ENCODE measurements around the gene PIGU. TPM values are rescaled to one million over a fixed set of nuclear protein-coding genes. Genes with fewer than 3 reads are reported as not detected.

The PIGU gene
- total and polyA plus RNA-seq, 7 donors = 6.6 to 26.8 (median 11.1) TPM

- intact Hi-C loops (cut with DNase I) = no loop called here
- TF ChIP-seq POLR2A (IDR thresholded peaks at IDR 0.05) (no peak), CTCF (IDR thresholded peaks at IDR 0.05) (no peak), POLR2AphosphoS5 (IDR thresholded peaks at IDR 0.05) (no peak)
- peaks cover 0 to 2% (median 0%) of the 10 kb centered on the region in 4 donors for H3K4me1 ChIP-seq
- no peak overlapping the region for H3K27ac ChIP-seq
- no peaks in the 10 kb centered on the region for H3K9me3 ChIP-seq
- H3K4me3 ChIP-seq = no peak overlapping the region
- peaks cover 5 to 44% (median 10%) of the 10 kb centered on the region in 4 donors for H3K36me3 ChIP-seq
- WGBS, 2 donors = 95 to 97% methylated on average over 7 of the region's 7 CpGs
- peak; percentile 46 for DNase-seq
- H3K27me3 ChIP-seq = no peaks in the 10 kb centered on the region
Observed at GRCh38 chr20:34573541-34574300, 103.2 kb downstream of the PIGU start.

GRCh38 chr20:34571753-34572152 lies 105.1 kb downstream of the PIGU start:
- 89 to 93% methylated on average over 5 of the region's 5 CpGs for WGBS, 2 donors
- no peak for DNase-seq
- Histone ChIP-seq H3K4me1 (no peaks in the 10 kb centered on the region), H3K4me3 (no peak overlapping the region), H3K27ac (no peak overlapping the region), H3K36me3 (peaks cover 5 to 44% (median 10%) of the 10 kb centered on the region in 4 donors), H3K9me3 (no peaks in the 10 kb centered on the region), H3K27me3 (no peaks in the 10 kb centered on the region)
- TF ChIP-seq POLR2A (IDR thresholded peaks at IDR 0.05) = no peak
- intact Hi-C loops (cut with DNase I) = no loop called here

- Histone ChIP-seq H3K4me3 (no peak overlapping the region), H3K27ac (no peak overlapping the region), H3K4me1 (no peaks in the 10 kb centered on the region), H3K9me3 (no peaks in the 10 kb centered on the region), H3K27me3 (no peaks in the 10 kb centered on the region), H3K36me3 (peaks cover 5 to 44% (median 10%) of the 10 kb centered on the region in 4 donors)
- TF ChIP-seq CTCF (IDR thresholded peaks at IDR 0.05) = no peak
- TF ChIP-seq EP300 (IDR thresholded peaks at IDR 0.05) = no peak
- no peak for TF ChIP-seq POLR2A (IDR thresholded peaks at IDR 0.05)
- TF ChIP-seq POLR2AphosphoS5 (IDR thresholded peaks at IDR 0.05) = no peak
- intact Hi-C loops (cut with DNase I) = no loop called here
- DNase-seq = no peak
- WGBS, 2 donors = 59 to 63% methylated on average over 3 of the region's 3 CpGs
Observed at GRCh38 chr20:34570859-34571306, 106.0 kb downstream of the PIGU start.

- Histone ChIP-seq H3K4me1 (no peaks in the 10 kb centered on the region), H3K4me3 (no peak overlapping the region), H3K27ac (no peak overlapping the region), H3K27me3 (no peaks in the 10 kb centered on the region), H3K36me3 (peaks cover 2 to 43% (median 7%) of the 10 kb centered on the region in 4 donors), H3K9me3 (no peaks in the 10 kb centered on the region)
- DNase-seq = peak; percentile 28
- WGBS, 2 donors = 94 to 97% methylated on average over 2 of the region's 2 CpGs
- no peak for TF ChIP-seq POLR2AphosphoS5 (IDR thresholded peaks at IDR 0.05)
- no peak for TF ChIP-seq POLR2A (IDR thresholded peaks at IDR 0.05)
- intact Hi-C loops (cut with DNase I) = no loop called here
Observed at GRCh38 chr20:34569598-34569997, 107.3 kb downstream of the PIGU start.

- H3K4me1 ChIP-seq = no peaks in the 10 kb centered on the region
- DNase-seq = peak; percentile 44
- TF ChIP-seq POLR2AphosphoS5 (IDR thresholded peaks at IDR 0.05) (no peak), EP300 (IDR thresholded peaks at IDR 0.05) (no peak), POLR2A (IDR thresholded peaks at IDR 0.05) (no peak), CTCF (IDR thresholded peaks at IDR 0.05) (no peak)
- H3K27me3 ChIP-seq = no peaks in the 10 kb centered on the region
- H3K9me3 ChIP-seq = no peaks in the 10 kb centered on the region
- H3K36me3 ChIP-seq = peaks cover 0 to 29% (median under 1%) of the 10 kb centered on the region in 4 donors
- H3K27ac ChIP-seq = no peak overlapping the region
- H3K4me3 ChIP-seq = no peak overlapping the region
- intact Hi-C loops (cut with DNase I) = no loop called here
- 93 to 94% methylated on average over 15 of the region's 15 CpGs for WGBS, 2 donors
Observed at GRCh38 chr20:34567892-34568865, 108.7 kb downstream of the PIGU start.
